Tibial artery (tissue), 4 donors: ENCODE measurements around the gene SCO2.
A peak's percentile ranks its signal among the peaks of the same experiment; 100 is the strongest.

Source experiments
- DNase-seq, 2 donors: peaks; one replicate each; pipeline ENCODE4 v3.0.0-alpha.2; 2019
- H3K27ac ChIP-seq, 2 donors: fragments of 200-600 bp; sonication (generic) in 1 of 2; 1 replicate in 1 of 2; 2 replicates in 1 of 2; pipeline ENCODE4 v1.5.1; 2018 to 2019; ENCODE audit warnings: mild to moderate bottlenecking in 1 of 2
- H3K27me3 ChIP-seq, 2 donors: fragments of 200-600 bp; sonication (generic) in 1 of 2; one replicate each; pipeline versions ENCODE4 v1.5.1 to v1.6.0; 2016 to 2019
- H3K36me3 ChIP-seq, 3 donors: fragments of 200-600 bp; sonication (generic) in 2 of 3; one replicate each; pipeline ENCODE4 v1.5.1; 2016 to 2019; ENCODE audit warnings: mild to moderate bottlenecking in 2 of 3
- H3K4me1 ChIP-seq, 4 donors: fragments of 200-600 bp; sonication (generic) in 2 of 4; 1 replicate in 3 of 4; 2 replicates in 1 of 4; pipeline ENCODE4 v1.5.1; 2016 to 2019
- H3K4me3 ChIP-seq, 2 donors: fragments of 200-600 bp; sonication (generic) in 1 of 2; 1 replicate in 1 of 2; 2 replicates in 1 of 2; pipeline ENCODE4 v1.5.1; 2018 to 2019; ENCODE audit warnings: mild to moderate bottlenecking in 2 of 2
- H3K9me3 ChIP-seq, 3 donors: fragments of 200-600 bp; sonication (generic) in 1 of 3; one replicate each; pipeline ENCODE4 v1.5.1; 2016 to 2019
- CTCF ChIP-seq, 2 experiments: fragments of 200-600 bp in 1 of 2; fragments of 450-650 bp in 1 of 2; IDR thresholded peaks; one replicate each; pipeline ENCODE4 v1.5.1; 2017 to 2019; ENCODE audit warnings: antibody characterized with exemption in 2 of 2, mild to moderate bottlenecking in 1 of 2, moderate library complexity in 1 of 2
- intact Hi-C: fragments of 100-400 bp; cut with DNase I; formaldehyde crosslinking; loops from one replicate; pipeline ENCODE4 v1.15.0; 2023; ENCODE audit warnings: low total_unique reads

The SCO2 gene

GRCh38 chr22:50507991-50508884 lies 17.2 kb downstream of the SCO2 start, which contains the start of gene NCAPH2:
Gene NCAPH2, plus strand, starts transcription at chr22:50508224. Its CDS starts 114 bp downstream, at chr22:50508338.
- Histone ChIP-seq H3K36me3 (peaks cover 22 to 35% (median 22%) of the 10 kb centered on the region in 3 donors), H3K27me3 (no peaks in the 10 kb centered on the region), H3K9me3 (no peaks in the 10 kb centered on the region), H3K4me3 (peak within 1 kb of the TSS; percentile 88 to 99), H3K27ac (peak within 1 kb of the TSS; percentile 92 to 94), H3K4me1 (peaks cover 0 to 37% (median 19%) of the 10 kb centered on the region in 4 donors)
- intact Hi-C loops = loop anchor here (2.0 to 10.0 kb wide), 2 partner anchors 17 to 263 kb away; partner anchors contain the start of genes SCO2 and TUBGCP6
- TF ChIP-seq CTCF (IDR thresholded peaks at IDR 0.05) = peak in 1 of 2 experiments; percentile 8
- peak; percentile 92 to 97 for DNase-seq

GRCh38 chr22:50507421-50507990 lies 17.9 kb downstream of the SCO2 start, which contains the start of gene LMF2:
Gene LMF2, minus strand, starts transcription at chr22:50507702. Its CDS starts 27 bp downstream, at chr22:50507675.
- Histone ChIP-seq H3K9me3 (no peaks in the 10 kb centered on the region), H3K27ac (peak within 1 kb of the TSS; percentile 92 to 94), H3K27me3 (no peaks in the 10 kb centered on the region), H3K4me3 (peak within 1 kb of the TSS; percentile 88 to 99), H3K4me1 (peaks cover 0 to 36% (median 19%) of the 10 kb centered on the region in 4 donors), H3K36me3 (peaks cover 29 to 43% (median 30%) of the 10 kb centered on the region in 3 donors)
- DNase-seq = peak; percentile 81 to 95
- intact Hi-C loops = loop anchor here (10.0 kb wide), 1 partner anchor 263 kb away; the partner anchor contains the start of gene TUBGCP6
- TF ChIP-seq CTCF (IDR thresholded peaks at IDR 0.05) = peak in 1 of 2 experiments; percentile 6

GRCh38 chr22:50506611-50507420 lies 18.6 kb downstream of the SCO2 start:
- Histone ChIP-seq H3K9me3 (no peaks in the 10 kb centered on the region), H3K36me3 (peaks cover 32 to 49% (median 34%) of the 10 kb centered on the region in 3 donors), H3K4me3 (peak overlapping the region; percentile 88 to 99), H3K27ac (peak overlapping the region; percentile 92 to 94), H3K27me3 (no peaks in the 10 kb centered on the region), H3K4me1 (peaks cover 0 to 36% (median 19%) of the 10 kb centered on the region in 4 donors)
- no peak for TF ChIP-seq CTCF (IDR thresholded peaks at IDR 0.05)
- intact Hi-C loops = loop anchor here (10.0 kb wide), 1 partner anchor 262 kb away; the partner anchor contains the start of gene TUBGCP6
- no peak for DNase-seq

- Histone ChIP-seq H3K27ac (peak overlapping the region in 1 of 2 donors; percentile 92), H3K4me1 (peaks cover 0 to 36% (median 19%) of the 10 kb centered on the region in 4 donors), H3K36me3 (peaks cover 32 to 49% (median 34%) of the 10 kb centered on the region in 3 donors), H3K27me3 (no peaks in the 10 kb centered on the region), H3K9me3 (no peaks in the 10 kb centered on the region), H3K4me3 (peak overlapping the region; percentile 88 to 99)
- TF ChIP-seq CTCF (IDR thresholded peaks at IDR 0.05) = no peak
- intact Hi-C loops = loop anchor here (10.0 kb wide), 1 partner anchor 261 kb away; the partner anchor contains the start of gene TUBGCP6
- DNase-seq = no peak
These were observed 19.4 kb downstream of the SCO2 start for GRCh38 chr22:50505776-50506610.
